NB4 (cell line): ENCODE data around the gene CTIF.

ENCODE experiments used
- POLR2A ChIP-seq: IDR thresholded peaks from 2 replicates; pipeline ENCODE4 v1.6.1; 2011; ENCODE audit warnings: mild to moderate bottlenecking; ENCODE audit not compliant: insufficient read length; ENCODE audit errors: extremely low read depth
- TF ChIP-seq, protein P1 (sequence below): IDR thresholded peaks from one replicate; pipeline ENCODE4 v1.5.1; 2012; ENCODE audit warnings: low read depth, low read length

DNA sequence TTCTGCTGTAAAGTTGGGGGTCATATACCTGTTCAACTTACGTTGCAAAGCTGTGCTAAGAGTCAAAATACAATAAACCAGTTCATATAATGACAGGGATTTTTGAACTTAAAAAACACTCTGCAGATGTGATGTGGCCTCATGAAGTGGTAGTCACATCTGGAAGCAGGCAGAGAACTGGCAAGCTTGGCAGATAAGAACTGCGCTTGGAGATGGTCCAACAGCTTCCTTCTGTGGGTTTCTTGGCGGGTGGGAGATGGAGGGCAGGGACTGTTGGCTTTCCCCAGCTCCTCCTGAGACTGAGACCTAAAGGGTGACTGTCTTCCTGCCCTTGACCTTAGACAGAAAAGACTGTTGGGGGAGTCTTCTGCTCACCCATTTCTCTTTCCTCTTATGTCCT lies 140.4 kb downstream of the CTIF start:
- TF ChIP-seq, protein P1, sequence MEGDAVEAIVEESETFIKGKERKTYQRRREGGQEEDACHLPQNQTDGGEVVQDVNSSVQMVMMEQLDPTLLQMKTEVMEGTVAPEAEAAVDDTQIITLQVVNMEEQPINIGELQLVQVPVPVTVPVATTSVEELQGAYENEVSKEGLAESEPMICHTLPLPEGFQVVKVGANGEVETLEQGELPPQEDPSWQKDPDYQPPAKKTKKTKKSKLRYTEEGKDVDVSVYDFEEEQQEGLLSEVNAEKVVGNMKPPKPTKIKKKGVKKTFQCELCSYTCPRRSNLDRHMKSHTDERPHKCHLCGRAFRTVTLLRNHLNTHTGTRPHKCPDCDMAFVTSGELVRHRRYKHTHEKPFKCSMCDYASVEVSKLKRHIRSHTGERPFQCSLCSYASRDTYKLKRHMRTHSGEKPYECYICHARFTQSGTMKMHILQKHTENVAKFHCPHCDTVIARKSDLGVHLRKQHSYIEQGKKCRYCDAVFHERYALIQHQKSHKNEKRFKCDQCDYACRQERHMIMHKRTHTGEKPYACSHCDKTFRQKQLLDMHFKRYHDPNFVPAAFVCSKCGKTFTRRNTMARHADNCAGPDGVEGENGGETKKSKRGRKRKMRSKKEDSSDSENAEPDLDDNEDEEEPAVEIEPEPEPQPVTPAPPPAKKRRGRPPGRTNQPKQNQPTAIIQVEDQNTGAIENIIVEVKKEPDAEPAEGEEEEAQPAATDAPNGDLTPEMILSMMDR = no peak
- no peak for TF ChIP-seq POLR2A
